ENCODE measurements around the gene TGFBR3.

Gene TGFBR3

DNA sequence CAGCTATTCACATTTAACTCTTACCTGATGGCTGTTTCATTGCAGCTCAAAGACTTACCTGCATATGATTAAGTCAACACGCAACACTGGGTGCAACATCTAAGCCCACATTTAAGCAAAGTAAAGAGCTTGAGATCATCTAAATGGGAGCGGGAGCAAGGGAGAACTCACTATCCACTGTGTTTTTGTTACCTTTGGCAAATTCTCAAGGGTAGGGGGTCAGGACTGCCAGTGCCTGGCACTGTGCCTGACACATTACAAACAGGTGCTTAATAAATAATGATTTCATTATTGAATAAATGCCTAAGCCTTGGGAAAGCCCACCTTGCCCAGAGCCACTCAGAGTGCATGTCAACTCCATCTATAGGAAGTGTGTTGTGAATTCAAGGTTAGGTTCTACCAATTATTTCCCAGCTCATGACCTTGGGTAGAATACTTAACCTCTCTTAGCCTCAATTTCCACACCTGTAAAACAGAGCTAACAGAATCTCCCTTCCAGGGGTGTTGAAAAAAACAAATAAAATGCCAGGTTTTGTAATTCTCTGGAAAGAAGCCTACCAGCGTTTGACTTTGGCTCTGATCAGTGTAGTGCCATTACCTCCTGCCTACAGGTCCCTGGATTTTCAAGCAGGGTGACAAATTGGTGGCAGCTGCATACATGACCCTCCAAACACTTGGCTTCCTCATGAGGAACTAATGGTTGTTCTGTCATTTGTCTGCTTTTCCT lies 109.7 kb downstream of the TGFBR3 start:
- TF ChIP-seq, protein P1, sequence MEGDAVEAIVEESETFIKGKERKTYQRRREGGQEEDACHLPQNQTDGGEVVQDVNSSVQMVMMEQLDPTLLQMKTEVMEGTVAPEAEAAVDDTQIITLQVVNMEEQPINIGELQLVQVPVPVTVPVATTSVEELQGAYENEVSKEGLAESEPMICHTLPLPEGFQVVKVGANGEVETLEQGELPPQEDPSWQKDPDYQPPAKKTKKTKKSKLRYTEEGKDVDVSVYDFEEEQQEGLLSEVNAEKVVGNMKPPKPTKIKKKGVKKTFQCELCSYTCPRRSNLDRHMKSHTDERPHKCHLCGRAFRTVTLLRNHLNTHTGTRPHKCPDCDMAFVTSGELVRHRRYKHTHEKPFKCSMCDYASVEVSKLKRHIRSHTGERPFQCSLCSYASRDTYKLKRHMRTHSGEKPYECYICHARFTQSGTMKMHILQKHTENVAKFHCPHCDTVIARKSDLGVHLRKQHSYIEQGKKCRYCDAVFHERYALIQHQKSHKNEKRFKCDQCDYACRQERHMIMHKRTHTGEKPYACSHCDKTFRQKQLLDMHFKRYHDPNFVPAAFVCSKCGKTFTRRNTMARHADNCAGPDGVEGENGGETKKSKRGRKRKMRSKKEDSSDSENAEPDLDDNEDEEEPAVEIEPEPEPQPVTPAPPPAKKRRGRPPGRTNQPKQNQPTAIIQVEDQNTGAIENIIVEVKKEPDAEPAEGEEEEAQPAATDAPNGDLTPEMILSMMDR (IDR thresholded peaks at IDR 0.05), result no peak
- peaks cover 3% of the 10 kb centered on the region for H3K27me3 Mint-ChIP-seq (ENCODE audit: low read depth, poor library complexity)
- peaks cover 32% of the 10 kb centered on the region for H3K4me1 Mint-ChIP-seq
- H3K4me3 Mint-ChIP-seq, result no peak overlapping the region
- DNase-seq, result no peak
- no peaks in the 10 kb centered on the region for H3K36me3 Mint-ChIP-seq (ENCODE audit: low read depth)
- no peak overlapping the region for H3K27ac Mint-ChIP-seq
- H3K9me3 Mint-ChIP-seq, result no peaks in the 10 kb centered on the region

DNA sequence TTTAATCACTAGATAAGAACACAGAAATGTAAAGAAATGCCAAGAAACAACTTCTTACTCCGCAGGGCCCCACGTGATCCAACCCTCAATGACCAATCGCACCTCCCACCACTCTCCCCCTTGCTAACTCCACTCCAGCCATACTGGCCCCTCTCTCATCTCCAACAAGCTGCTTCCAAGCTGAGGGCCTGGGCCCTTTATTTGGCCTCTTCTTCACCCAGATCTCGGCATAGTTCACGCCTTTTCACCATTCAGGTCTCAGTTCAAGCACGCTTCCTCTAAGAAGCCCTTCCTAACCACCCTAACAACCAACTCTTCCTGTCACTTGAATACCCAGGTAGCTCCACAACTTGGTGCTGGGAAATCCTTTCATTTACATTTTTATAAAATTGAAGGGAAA lies 110.7 kb downstream of the TGFBR3 start:
- peaks cover 3% of the 10 kb centered on the region for H3K27me3 Mint-ChIP-seq (ENCODE audit: low read depth, poor library complexity)
- no peak overlapping the region for H3K27ac Mint-ChIP-seq
- H3K4me3 Mint-ChIP-seq, result no peak overlapping the region
- no peak for DNase-seq
- H3K36me3 Mint-ChIP-seq (ENCODE audit: low read depth), result no peaks in the 10 kb centered on the region
- H3K9me3 Mint-ChIP-seq, result no peaks in the 10 kb centered on the region
- TF ChIP-seq, protein P1 (IDR thresholded peaks at IDR 0.05), result no peak
- H3K4me1 Mint-ChIP-seq, result peaks cover 38% of the 10 kb centered on the region

DNA sequence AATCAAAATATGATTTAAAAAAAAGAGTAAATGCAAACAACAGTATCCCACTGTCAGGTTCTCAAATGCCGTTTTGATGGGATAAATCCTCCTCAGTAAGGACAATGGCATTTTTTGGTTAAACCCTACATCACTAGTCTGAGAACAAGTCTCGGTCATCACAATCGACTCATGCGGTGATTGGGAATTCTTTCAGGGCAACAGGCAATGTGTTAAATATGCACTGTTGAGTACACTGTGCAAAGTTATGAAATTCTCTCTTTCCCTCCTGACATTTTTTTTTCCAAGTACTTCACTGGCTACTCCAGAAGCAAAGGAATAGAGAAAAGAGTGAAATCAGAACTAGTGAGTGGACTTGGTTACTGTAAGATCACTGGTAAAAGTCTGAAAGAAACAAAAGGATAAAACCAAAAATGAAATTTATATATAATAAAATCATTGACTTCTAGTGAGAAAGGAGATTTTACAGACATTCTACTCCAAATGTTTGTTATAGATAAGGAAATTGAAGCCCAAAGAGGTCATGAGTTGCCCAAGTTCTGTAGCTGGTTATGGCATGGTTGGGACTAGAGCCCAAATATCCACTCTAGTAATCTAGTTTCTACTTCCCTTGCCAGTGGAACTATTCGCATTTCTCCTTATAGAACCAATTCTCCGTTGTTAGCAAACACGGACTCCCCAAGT lies 111.3 kb downstream of the TGFBR3 start:
- Mint-ChIP-seq H3K27me3 (ENCODE audit: low read depth, poor library complexity) (peaks cover 3% of the 10 kb centered on the region), H3K27ac (no peak overlapping the region), H3K4me1 (peaks cover 44% of the 10 kb centered on the region), H3K4me3 (no peak overlapping the region), H3K36me3 (ENCODE audit: low read depth) (no peaks in the 10 kb centered on the region), H3K9me3 (no peaks in the 10 kb centered on the region)
- TF ChIP-seq, protein P1 (IDR thresholded peaks at IDR 0.05), result no peak
- no peak for DNase-seq

DNA sequence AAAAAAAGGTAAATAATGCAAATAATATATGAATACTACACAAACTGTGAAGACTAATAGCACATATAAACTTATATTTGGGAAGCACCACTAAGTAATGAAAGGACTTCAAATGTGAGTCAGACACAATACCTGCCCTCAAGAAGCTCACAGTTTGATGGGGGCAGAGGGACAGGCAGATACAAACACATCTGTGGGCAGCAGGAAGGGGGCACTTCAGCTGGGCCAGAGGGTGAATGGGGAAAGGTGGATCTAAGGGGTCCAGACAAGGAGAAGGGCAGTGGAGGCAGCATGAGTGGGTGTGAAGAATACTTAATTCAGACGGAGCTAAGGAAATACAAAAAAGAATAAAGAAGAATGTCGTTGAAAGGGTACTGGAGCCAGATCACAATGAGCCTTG lies 114.2 kb downstream of the TGFBR3 start:
- Mint-ChIP-seq H3K9me3 (no peaks in the 10 kb centered on the region), H3K4me1 (peaks cover 33% of the 10 kb centered on the region), H3K4me3 (no peak overlapping the region), H3K36me3 (ENCODE audit: low read depth) (no peaks in the 10 kb centered on the region), H3K27me3 (ENCODE audit: low read depth, poor library complexity) (peaks cover 4% of the 10 kb centered on the region), H3K27ac (peak overlapping the region; percentile 65)
- TF ChIP-seq, protein P1 (IDR thresholded peaks at IDR 0.05), result no peak
- DNase-seq, result no peak

DNA sequence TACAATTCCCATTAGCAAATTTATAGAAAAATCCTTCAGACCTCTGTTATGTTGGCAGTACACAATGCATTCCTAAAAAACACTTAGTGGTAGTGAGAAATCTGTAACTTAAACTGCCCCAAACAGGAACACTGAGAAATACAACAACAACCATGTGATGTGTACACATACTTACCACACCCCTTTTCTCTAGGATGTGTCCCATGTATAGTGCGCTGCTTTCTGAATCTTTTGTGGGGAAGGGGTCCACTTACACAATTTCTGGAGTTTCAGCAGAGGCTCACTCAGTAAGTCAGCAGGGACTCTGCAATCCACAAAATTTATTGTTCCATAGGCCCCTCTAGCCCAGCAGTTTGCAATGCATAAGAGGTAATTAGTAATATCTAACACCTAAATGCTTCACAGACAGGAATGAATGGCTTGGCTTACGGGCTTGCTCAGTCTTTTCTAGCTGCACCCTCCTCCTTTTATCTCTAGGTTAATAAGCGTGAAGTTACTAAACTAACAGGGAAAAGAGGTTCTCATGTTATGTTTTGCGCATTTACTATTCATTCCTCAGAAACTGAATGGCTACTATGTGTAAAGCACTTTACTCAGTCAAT lies 115.2 kb downstream of the TGFBR3 start:
- TF ChIP-seq, protein P1 (IDR thresholded peaks at IDR 0.05), result no peak
- no peaks in the 10 kb centered on the region for H3K9me3 Mint-ChIP-seq
- H3K4me3 Mint-ChIP-seq, result no peak overlapping the region
- peaks cover 31% of the 10 kb centered on the region for H3K4me1 Mint-ChIP-seq
- peaks cover 3% of the 10 kb centered on the region for H3K27me3 Mint-ChIP-seq (ENCODE audit: low read depth, poor library complexity)
- no peaks in the 10 kb centered on the region for H3K36me3 Mint-ChIP-seq (ENCODE audit: low read depth)
- no peak for DNase-seq
- no peak overlapping the region for H3K27ac Mint-ChIP-seq
